GM12891 (cell line): ENCODE results near the gene CHODL.

Experiments
- PAX5 ChIP-seq: IDR thresholded peaks from 2 replicates; pipeline ENCODE4 v1.6.1; 2011; ENCODE audit warnings: low read length, moderate library complexity, mild to moderate bottlenecking; ENCODE audit not compliant: insufficient read depth, severe bottlenecking
- POLR2A ChIP-seq: IDR thresholded peaks from 2 replicates; pipeline ENCODE4 v1.6.1; 2011; ENCODE audit warnings: low read depth, low read length, control low read depth
- POLR2AphosphoS5 ChIP-seq: IDR thresholded peaks from 2 replicates; pipeline ENCODE4 v1.6.1; 2011; ENCODE audit warnings: low read depth, low read length, control low read depth
- POU2F2 ChIP-seq: IDR thresholded peaks from 2 replicates; pipeline ENCODE4 v1.6.1; 2011; ENCODE audit warnings: low read depth, mild to moderate bottlenecking, control low read depth, low read length, moderate library complexity
- SPI1 ChIP-seq: IDR thresholded peaks from 2 replicates; pipeline ENCODE4 v1.6.1; 2011; ENCODE audit warnings: low read depth, low read length, control low read depth
- TAF1 ChIP-seq: IDR thresholded peaks from 2 replicates; pipeline ENCODE4 v1.6.1; 2011; ENCODE audit warnings: low read depth, low read length, control low read depth

GRCh38 chr21:18248171-18248570 is 3.5 kb downstream of the CHODL start:
- TF ChIP-seq POLR2A: no peak
- TF ChIP-seq POLR2AphosphoS5: no peak
- no peak for TF ChIP-seq TAF1
- TF ChIP-seq PAX5: no peak
- TF ChIP-seq SPI1: no peak
- no peak for TF ChIP-seq POU2F2
